Loucy (cell line): ENCODE results near the gene SRSF7.

Source experiments
- H2AFZ ChIP-seq: fragments of 200-600 bp; sonication (generic); 2 replicates; pipeline ENCODE4 v1.6.0; 2016; ENCODE audit warnings: antibody characterized with exemption, mild to moderate bottlenecking, low read length, moderate library complexity
- H3F3A ChIP-seq: fragments of 200-600 bp; 2 replicates; pipeline ENCODE4 v1.6.0; 2016; ENCODE audit warnings: antibody characterized with exemption, low read depth, mild to moderate bottlenecking
- H3K27me3 ChIP-seq: fragments of 200-600 bp; sonication (generic); 2 replicates; pipeline ENCODE4 v1.6.1; 2014; ENCODE audit warnings: low read length, mild to moderate bottlenecking; ENCODE audit not compliant: insufficient read depth, poor library complexity, severe bottlenecking
- H3K36me3 ChIP-seq: fragments of 200-600 bp; sonication (generic); 2 replicates; pipeline ENCODE4 v1.6.1; 2016; ENCODE audit warnings: low read length; ENCODE audit not compliant: insufficient read depth
- H3K4me1 ChIP-seq: fragments of 200-600 bp; sonication (generic); 2 replicates; pipeline ENCODE4 v1.5.1; 2014; ENCODE audit warnings: low read length, mild to moderate bottlenecking; ENCODE audit not compliant: insufficient read depth, poor library complexity, severe bottlenecking
- H3K4me2 ChIP-seq: fragments of 200-600 bp; sonication (generic); 2 replicates; pipeline ENCODE4 v1.6.0; 2014; ENCODE audit warnings: antibody characterized with exemption, low read length, low read depth, mild to moderate bottlenecking; ENCODE audit not compliant: poor library complexity, severe bottlenecking
- H3K4me3 ChIP-seq: fragments of 200-600 bp; sonication (generic); 2 replicates; pipeline ENCODE4 v1.5.1; 2014; ENCODE audit warnings: low read length, mild to moderate bottlenecking, mixed read lengths; ENCODE audit not compliant: poor library complexity, severe bottlenecking
- H3K79me2 ChIP-seq: fragments of 200-600 bp; sonication (generic); 2 replicates; pipeline ENCODE4 v1.6.1; 2014; ENCODE audit warnings: low read length; ENCODE audit not compliant: insufficient read depth
- H3K9ac ChIP-seq: fragments of 200-600 bp; sonication (generic); 2 replicates; pipeline ENCODE4 v1.6.0; 2014; ENCODE audit warnings: mild to moderate bottlenecking, low read depth, low read length, moderate library complexity; ENCODE audit not compliant: poor library complexity, severe bottlenecking
- H3K9me2 ChIP-seq: fragments of 200-600 bp; sonication (generic); replicated peaks from 2 replicates; pipeline ENCODE4 v1.6.1; 2016; ENCODE audit warnings: low read depth, low read length, mixed read lengths
- H3K9me3 ChIP-seq: fragments of 200-600 bp; sonication (generic); 2 replicates; pipeline ENCODE4 v1.6.1; 2014; ENCODE audit warnings: mild to moderate bottlenecking, antibody characterized with exemption, low read length, low read depth; ENCODE audit not compliant: insufficient read depth
- H4K20me1 ChIP-seq: fragments of 200-600 bp; sonication (generic); 2 replicates; pipeline ENCODE4 v1.6.0; 2014; ENCODE audit warnings: antibody characterized with exemption, low read length, mild to moderate bottlenecking; ENCODE audit not compliant: insufficient read depth, poor library complexity, severe bottlenecking
- CTCF ChIP-seq: fragments of 200-600 bp; sonication (generic); conservative IDR thresholded peaks from 2 replicates; pipeline ENCODE4 v1.5.1; 2014; ENCODE audit warnings: mild to moderate bottlenecking, antibody characterized with exemption, low read length
- EZH2phosphoT487 ChIP-seq: fragments of 200-600 bp; IDR thresholded peaks from 2 replicates; pipeline ENCODE4 v1.6.1; 2018; ENCODE audit warnings: antibody characterized with exemption, mild to moderate bottlenecking, moderate library complexity, borderline replicate concordance

Gene SRSF7

GRCh38 chr2:38720613-38721241, 30.4 kb downstream of the SRSF7 start:
- Histone ChIP-seq H3K4me1 (no peaks in the 10 kb centered on the region), H3F3A (no peaks in the 10 kb centered on the region), H3K9me2 (no peaks in the 10 kb centered on the region), H3K4me2 (no peak overlapping the region), H4K20me1 (no peaks in the 10 kb centered on the region), H3K36me3 (no peaks in the 10 kb centered on the region), H3K9me3 (no peaks in the 10 kb centered on the region), H3K27me3 (no peaks in the 10 kb centered on the region), H3K4me3 (no peak overlapping the region), H3K9ac (no peak overlapping the region), H2AFZ (no peak overlapping the region), H3K79me2 (no peaks in the 10 kb centered on the region)
- no peak for TF ChIP-seq CTCF
- no peak for TF ChIP-seq EZH2phosphoT487

DNA sequence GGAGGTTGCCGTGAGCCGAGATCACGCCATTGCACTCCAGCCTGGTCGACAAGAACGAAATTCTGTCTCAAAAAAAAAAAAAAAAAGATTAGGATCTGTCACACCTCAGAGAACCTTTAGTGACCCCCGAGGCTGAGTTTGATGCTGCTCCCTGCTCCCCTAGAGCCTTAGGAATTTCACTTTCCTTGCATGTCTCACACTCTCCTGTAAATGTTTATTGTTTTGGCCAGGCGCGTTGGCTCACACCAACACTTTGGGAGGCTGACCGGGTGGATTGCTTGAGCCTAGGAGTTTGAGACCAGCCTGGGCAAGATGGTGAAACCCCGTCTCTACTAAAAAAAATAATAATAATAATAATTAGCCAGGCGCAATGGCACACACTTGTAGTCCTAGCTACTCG, 31.5 kb downstream of the SRSF7 start:
- H3K36me3 ChIP-seq = no peaks in the 10 kb centered on the region
- no peaks in the 10 kb centered on the region for H3K9me2 ChIP-seq
- TF ChIP-seq EZH2phosphoT487 (no peak), CTCF (no peak)
- H3K27me3 ChIP-seq = no peaks in the 10 kb centered on the region
- H3K9ac ChIP-seq = no peak overlapping the region
- H3K4me3 ChIP-seq = no peak overlapping the region
- H3F3A ChIP-seq = no peaks in the 10 kb centered on the region
- H3K9me3 ChIP-seq = no peaks in the 10 kb centered on the region
- no peak overlapping the region for H3K4me2 ChIP-seq
- H4K20me1 ChIP-seq = no peaks in the 10 kb centered on the region
- H3K4me1 ChIP-seq = no peaks in the 10 kb centered on the region
- H3K79me2 ChIP-seq = no peaks in the 10 kb centered on the region
- H2AFZ ChIP-seq = no peak overlapping the region

- no peaks in the 10 kb centered on the region for H3K79me2 ChIP-seq
- H3K4me2 ChIP-seq = no peak overlapping the region
- H3K9me2 ChIP-seq = no peaks in the 10 kb centered on the region
- H3K9me3 ChIP-seq = no peaks in the 10 kb centered on the region
- no peaks in the 10 kb centered on the region for H3K4me1 ChIP-seq
- H4K20me1 ChIP-seq = no peaks in the 10 kb centered on the region
- H3K36me3 ChIP-seq = no peaks in the 10 kb centered on the region
- H3K27me3 ChIP-seq = no peaks in the 10 kb centered on the region
- no peak overlapping the region for H3K9ac ChIP-seq
- H3F3A ChIP-seq = no peaks in the 10 kb centered on the region
- H2AFZ ChIP-seq = no peak overlapping the region
- H3K4me3 ChIP-seq = no peak overlapping the region
- no peak for TF ChIP-seq CTCF
- no peak for TF ChIP-seq EZH2phosphoT487
These were observed 32.6 kb downstream of the SRSF7 start for GRCh38 chr2:38718601-38719000.
